Heart left ventricle (tissue), 16 donors: ENCODE data around the gene GZMM. TPM values are rescaled to one million over a fixed set of nuclear protein-coding genes. Genes with fewer than 3 reads are reported as not detected.
A peak's percentile ranks its signal among the peaks of the same experiment; 100 is the strongest.

Experiments used
- ATAC-seq, 4 donors: fragments of 200-7000 bp; cut with Tn5 transposase; one replicate each; pipeline ENCODE4 v1.9.1; 2020 to 2022; ENCODE audit warnings: moderate library complexity in 4 of 4, mild to moderate bottlenecking in 3 of 4, moderate number of reproducible peaks in 1 of 4
- DNase-seq, 5 donors: peaks; one replicate each; pipeline ENCODE4 v3.0.0-alpha.2; 2020
- H3K27ac ChIP-seq, 12 donors: fragments of 200-600 bp; sonication (generic) in 4 of 12; one replicate each; pipeline versions ENCODE4 v1.5.0 to v1.8.0; 2016 to 2022; ENCODE audit warnings: mild to moderate bottlenecking in 2 of 12
- H3K27me3 ChIP-seq, 9 donors: fragments of 200-600 bp; sonication (generic) in 2 of 9; one replicate each; pipeline versions ENCODE4 v1.5.1 to v1.8.0; 2016 to 2022; ENCODE audit warnings: mild to moderate bottlenecking in 3 of 9
- H3K36me3 ChIP-seq, 9 donors: fragments of 200-600 bp; sonication (generic) in 2 of 9; one replicate each; pipeline versions ENCODE4 v1.5.0 to v1.8.0; 2018 to 2022; ENCODE audit warnings: mild to moderate bottlenecking in 2 of 9
- H3K4me1 ChIP-seq, 12 donors: fragments of 200-600 bp; sonication (generic) in 4 of 12; one replicate each; pipeline versions ENCODE4 v1.5.0 to v1.8.0; 2016 to 2022; ENCODE audit warnings: mild to moderate bottlenecking in 3 of 12
- H3K4me3 ChIP-seq, 12 donors: fragments of 200-600 bp; sonication (generic) in 4 of 12; one replicate each; pipeline versions ENCODE4 v1.5.0 to v1.8.0; 2017 to 2022; ENCODE audit warnings: mild to moderate bottlenecking in 9 of 12, moderate library complexity in 4 of 12
- H3K9me3 ChIP-seq, 12 donors: fragments of 200-600 bp; sonication (generic) in 4 of 12; one replicate each; pipeline versions ENCODE4 v1.5.0 to v1.8.0; 2016 to 2022; ENCODE audit warnings: mild to moderate bottlenecking in 1 of 12
- POLR2A ChIP-seq, 2 donors: fragments of 450-650 bp; IDR thresholded peaks; one replicate each; pipeline ENCODE4 v1.6.1; 2017; ENCODE audit warnings: antibody characterized with exemption in 2 of 2, mild to moderate bottlenecking in 2 of 2, moderate library complexity in 2 of 2
- WGBS, 4 donors: extraction: QIAGEN DNeasy Blood & Tissue Kit in 2 of 4; methylation state at CpG; one replicate each; pipeline versions ENCODE4 v1.1.5 to v1.1.7; 2013 to 2018; 5-methylcytosine and 5-hydroxymethylcytosine counted together
- intact Hi-C, 10 donors: fragments of 100-400 bp; cut with DNase I; formaldehyde crosslinking; loops; one replicate each; pipeline versions ENCODE4 v1.11.1 to v1.14.2; 2022
- polyA plus RNA-seq, 2 donors: library from polyadenylated mRNA; stranded (reverse); fragments of 200-250 nt; gene quantifications; one replicate each; pipeline ENCODE4 v1.2.3, GENCODE V29; 2013
- total RNA-seq, 9 donors: library from RNA; depleted of rRNA in 2 of 9; stranded (reverse); fragments of >200 nt in 2 of 9; fragmentation: NEBNext Ultra II Directional in 3 of 9; extraction: Animal tissue kit (Norgen Biotek cat#: 25700) in 3 of 9; gene quantifications; one replicate each; pipeline versions ENCODE4 v1.1.0 to v1.2.4, GENCODE V29; 2016 to 2023
- TF ChIP-seq, protein P1 (sequence below), 12 donors: fragments of 200-600 bp; sonication (generic) in 4 of 12; IDR thresholded peaks; one replicate each; pipeline versions ENCODE4 v1.5.0 to v1.8.0; 2018 to 2022; ENCODE audit warnings: antibody characterized with exemption in 12 of 12, mild to moderate bottlenecking in 5 of 12
- donor health status: ischemic (EF 13 %, LVEDD 7.1; RV severe dilation, severe dysfunction).
- donor health status: healthy with polysubstance abuse.
- donor health status: DM: no; HTN: yes; CAD: no.
- donor health status: DM: no; HTN: no; CAD: no.
- donor health status: ischemic (EF 25% LVEDD 6.9; RV normal size, moderate dysfunction).
- donor health status: ischemic (EF 25% LVEDD 5.7; RV mildly dilated, moderate dysfunction).
- donor health status: healthy.
- donor health status: DM: yes; HTN: yes; CAD: no.
- donor health status: ischemic (EF 35%, LVEDD 5.7; RV mildly dilated, moderate dysfunction).
- donor health status: nonischemic (EF 11% LVEDD 7.7; RV severe dilation, severe dysfunction).
- donor health status: DM: yes; HTN: yes; CAD: no.
- donor health status: PGD.
- donor health status: ischemic (EF 29% LVEDD 5.4; RV normal size, mild dysfunction).
- donor health status: nonischemic (EF 23%, LVEDD 6.1; RV moderate dilation, normal function).

The GZMM gene
- total and polyA plus RNA-seq, 11 donors: 0.12 to 3.0 (median 0.47) TPM; not detected in 5

DNA sequence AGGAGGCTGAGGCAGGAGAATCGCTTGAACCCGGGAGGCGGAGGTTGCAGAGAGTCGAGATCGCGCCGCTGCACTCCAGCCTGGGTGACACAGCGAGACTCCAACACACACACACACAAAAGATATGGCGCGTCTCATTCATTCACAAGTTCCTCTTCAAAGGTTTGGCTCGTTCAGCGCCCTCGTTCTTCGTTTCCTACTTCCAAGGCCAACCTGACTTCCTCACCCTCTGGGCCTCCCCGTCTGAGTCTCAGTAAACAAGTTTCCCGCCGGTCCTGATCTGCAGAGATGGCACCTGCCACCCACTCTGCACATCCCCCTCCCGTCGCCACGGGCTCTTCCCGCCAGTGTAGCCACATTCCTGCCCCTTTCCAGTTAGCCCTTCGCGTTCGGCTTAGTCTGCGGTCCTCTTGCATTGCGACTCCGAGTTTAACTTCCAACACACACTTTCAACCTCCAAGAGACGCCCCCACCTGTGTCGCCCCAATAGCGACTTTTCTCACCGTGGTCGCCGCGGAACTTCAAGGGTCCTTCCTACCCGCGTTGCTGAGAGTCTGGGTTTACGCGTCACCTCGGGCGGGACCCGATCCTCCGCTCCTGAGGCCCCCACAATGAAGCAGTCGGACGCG is 27.2 kb downstream of the GZMM start:
- Histone ChIP-seq H3K27me3 (no peaks in the 10 kb centered on the region), H3K9me3 (no peaks in the 10 kb centered on the region), H3K27ac (peak overlapping the region in 11 of 12 donors; percentile 62 to 98 (median 94)), H3K4me3 (peak overlapping the region; percentile 41 to 100 (median 98)), H3K36me3 (peaks cover 0 to 4% (median 0%) of the 10 kb centered on the region in 9 donors), H3K4me1 (peaks cover 0 to 42% (median 34%) of the 10 kb centered on the region in 12 donors)
- TF ChIP-seq POLR2A (IDR thresholded peaks at IDR 0.05): no peak
- TF ChIP-seq, protein P1, sequence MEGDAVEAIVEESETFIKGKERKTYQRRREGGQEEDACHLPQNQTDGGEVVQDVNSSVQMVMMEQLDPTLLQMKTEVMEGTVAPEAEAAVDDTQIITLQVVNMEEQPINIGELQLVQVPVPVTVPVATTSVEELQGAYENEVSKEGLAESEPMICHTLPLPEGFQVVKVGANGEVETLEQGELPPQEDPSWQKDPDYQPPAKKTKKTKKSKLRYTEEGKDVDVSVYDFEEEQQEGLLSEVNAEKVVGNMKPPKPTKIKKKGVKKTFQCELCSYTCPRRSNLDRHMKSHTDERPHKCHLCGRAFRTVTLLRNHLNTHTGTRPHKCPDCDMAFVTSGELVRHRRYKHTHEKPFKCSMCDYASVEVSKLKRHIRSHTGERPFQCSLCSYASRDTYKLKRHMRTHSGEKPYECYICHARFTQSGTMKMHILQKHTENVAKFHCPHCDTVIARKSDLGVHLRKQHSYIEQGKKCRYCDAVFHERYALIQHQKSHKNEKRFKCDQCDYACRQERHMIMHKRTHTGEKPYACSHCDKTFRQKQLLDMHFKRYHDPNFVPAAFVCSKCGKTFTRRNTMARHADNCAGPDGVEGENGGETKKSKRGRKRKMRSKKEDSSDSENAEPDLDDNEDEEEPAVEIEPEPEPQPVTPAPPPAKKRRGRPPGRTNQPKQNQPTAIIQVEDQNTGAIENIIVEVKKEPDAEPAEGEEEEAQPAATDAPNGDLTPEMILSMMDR (IDR thresholded peaks at IDR 0.05): no peak
- DNase-seq (peak in 2 of 5 donors; percentile 32 to 56), ATAC-seq (no peak)
- WGBS, 4 donors: 4 to 8% (median 5%) methylated on average over 42 to 45 of the region's 45 CpGs
- intact Hi-C loops: loop anchor here in 4 of 10 donors (5.0 kb wide), 1 partner anchor 39 kb away; the partner anchor contains the start of gene CDC34 (in 4 of the 4)

DNA sequence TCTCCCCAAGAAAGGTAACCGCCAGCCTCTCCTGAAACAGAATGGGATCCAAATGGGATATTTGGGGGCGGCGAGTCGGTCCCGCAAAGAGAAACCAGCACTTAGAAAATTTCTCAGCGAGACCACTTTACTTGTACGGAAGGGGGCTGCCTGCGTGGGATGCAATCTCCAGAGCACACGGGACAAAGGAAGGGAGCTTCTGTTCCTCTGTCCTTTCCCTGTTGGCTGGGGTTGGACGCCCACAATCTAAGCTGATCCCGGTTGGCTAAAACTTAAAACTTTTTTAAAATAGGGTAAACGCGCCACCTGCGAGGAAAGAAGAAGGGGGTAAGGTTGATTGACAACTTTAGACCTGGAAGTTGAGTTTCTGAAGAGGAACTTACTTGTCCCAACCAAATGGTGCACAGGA is 27.7 kb downstream of the GZMM start:
- TF ChIP-seq, protein P1 (IDR thresholded peaks at IDR 0.05): no peak
- TF ChIP-seq POLR2A (IDR thresholded peaks at IDR 0.05): no peak
- H3K4me3 ChIP-seq: peak overlapping the region; percentile 41 to 100 (median 98)
- no peaks in the 10 kb centered on the region for H3K27me3 ChIP-seq
- H3K9me3 ChIP-seq: no peaks in the 10 kb centered on the region
- 1 to 4% (median 3%) methylated on average over 14 of the region's 14 CpGs for WGBS, 4 donors
- H3K4me1 ChIP-seq: peaks cover 0 to 47% (median 39%) of the 10 kb centered on the region in 12 donors
- ATAC-seq (no peak), DNase-seq (peak in 1 of 5 donors; percentile 51)
- peak overlapping the region in 11 of 12 donors; percentile 62 to 98 (median 94) for H3K27ac ChIP-seq
- H3K36me3 ChIP-seq: peaks cover 0 to 4% (median 0%) of the 10 kb centered on the region in 9 donors
- intact Hi-C loops: loop anchor here in 4 of 10 donors (5.0 kb wide), 1 partner anchor 39 kb away; the partner anchor contains the start of gene CDC34 (in 4 of the 4)

DNA sequence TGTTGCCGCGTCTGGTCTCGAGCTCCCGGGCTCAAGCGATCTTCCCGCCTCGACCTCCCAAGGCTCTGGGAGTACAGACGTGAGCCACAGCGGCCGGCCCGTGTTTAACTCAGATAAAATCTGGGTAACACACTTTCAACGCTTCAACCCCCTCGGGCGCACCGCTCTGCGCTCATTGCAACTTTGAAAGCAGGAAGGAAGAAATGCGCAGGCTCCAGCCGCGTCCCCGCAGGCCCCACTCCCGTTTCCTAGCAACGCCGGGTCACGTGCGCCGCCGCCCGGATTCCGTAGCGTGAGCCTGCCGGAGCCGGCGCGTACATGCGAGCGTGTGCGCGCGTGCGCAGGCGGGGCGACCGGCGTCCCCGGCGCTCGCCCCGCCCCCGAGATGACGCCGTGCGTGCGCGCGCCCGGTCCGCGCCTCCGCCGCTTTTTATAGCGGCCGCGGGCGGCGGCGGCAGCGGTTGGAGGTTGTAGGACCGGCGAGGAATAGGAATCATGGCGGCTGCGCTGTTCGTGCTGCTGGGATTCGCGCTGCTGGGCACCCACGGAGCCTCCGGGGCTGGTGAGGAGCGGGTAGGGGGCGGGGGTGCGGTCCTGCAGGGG is 28.4 kb downstream of the GZMM start, which contains the start of gene BSG:
TSS of gene BSG (plus strand) at position 457 of the 603 bp plus-strand sequence. CDS start at position 496, 39 bp downstream.
- ATAC-seq (peak; percentile 52 to 78 (median 74)), DNase-seq (peak; percentile 99)
- Histone ChIP-seq H3K4me3 (peak within 1 kb of the TSS; percentile 71 to 100 (median 98)), H3K4me1 (peaks cover 0 to 53% (median 42%) of the 10 kb centered on the region in 12 donors), H3K9me3 (no peaks in the 10 kb centered on the region), H3K27me3 (no peaks in the 10 kb centered on the region), H3K27ac (peak within 1 kb of the TSS; percentile 85 to 99 (median 96)), H3K36me3 (peaks cover 0 to 6% (median 0%) of the 10 kb centered on the region in 9 donors)
- TF ChIP-seq, protein P1 (IDR thresholded peaks at IDR 0.05): no peak
- TF ChIP-seq POLR2A (IDR thresholded peaks at IDR 0.05): peak; percentile 96 to 99
- 0 to 1% (median 0%) methylated on average over 28 to 79 of the region's 79 CpGs for WGBS, 4 donors
- intact Hi-C loops: loop anchor here in 9 of 10 donors (2.0 to 5.0 kb wide), 3 partner anchors 39 to 91 kb away; partner anchors contain the start of genes CDC34 (in 4 of the 9) and RNF126 (in 1 of the 9)
